PC-9 (cell line): ENCODE results near the gene AKAP12. TPM values are rescaled to one million over a fixed set of nuclear protein-coding genes. Genes with fewer than 3 reads are reported as not detected.

Experiments used
- BruUV-seq: library from RNA; stranded (reverse); fragments of 400-500 nt; replicated peaks from 2 replicates; lab custom pipeline; 2021; lab: Mats Ljungman, UMichigan
- CTCF ChIA-PET: fragments of 300-600 bp; sonication (Branson Sonifier 250); formaldehyde crosslinking; loops from one replicate; lab custom pipeline; 2022; ENCODE audit warnings: antibody characterized with exemption; lab: Charles Lee
- POLR2A ChIA-PET: fragments of 300-600 bp; sonication (Branson Sonifier 250); formaldehyde crosslinking; loops from one replicate; lab custom pipeline; 2022; ENCODE audit warnings: antibody characterized with exemption; ENCODE audit not compliant: unreplicated experiment; lab: Charles Lee
- DNase-seq, 2 experiments: peaks; one replicate each; pipeline versions ENCODE4 v3.0.0 to v3.0.0-alpha.2; 2015 to 2022; ENCODE audit warnings: mixed read lengths in 1 of 2
- H2AFZ ChIP-seq: fragments of 200-600 bp; sonication (generic); 2 replicates; pipeline ENCODE4 v1.8.1; 2017; ENCODE audit warnings: antibody characterized with exemption
- H3F3A ChIP-seq: fragments of 200-600 bp; sonication (generic); 2 replicates; pipeline ENCODE4 v1.8.1; 2017; ENCODE audit warnings: antibody characterized with exemption, mild to moderate bottlenecking, low read depth; ENCODE audit not compliant: insufficient read depth
- H3K27ac ChIP-seq: fragments of 200-600 bp; sonication (generic); 2 replicates; pipeline ENCODE4 v1.6.1; 2016; ENCODE audit warnings: mixed run types
- H3K27me3 ChIP-seq: fragments of 200-600 bp; sonication (generic); 2 replicates; pipeline ENCODE4 v1.6.1; 2016; ENCODE audit warnings: low read depth, mixed run types; ENCODE audit not compliant: insufficient read depth
- H3K36me3 ChIP-seq: fragments of 200-600 bp; sonication (generic); 2 replicates; pipeline ENCODE4 v1.6.1; 2016; ENCODE audit warnings: low read depth, mixed run types
- H3K4me1 ChIP-seq: fragments of 200-600 bp; sonication (generic); replicated peaks from 2 replicates; pipeline ENCODE4 v1.6.1; 2016; ENCODE audit warnings: mixed run types; ENCODE audit not compliant: insufficient read depth
- H3K4me2 ChIP-seq: fragments of 200-600 bp; sonication (generic); 2 replicates; pipeline ENCODE4 v1.6.1; 2017; ENCODE audit warnings: mixed run types
- H3K4me3 ChIP-seq: fragments of 200-600 bp; sonication (generic); 2 replicates; pipeline ENCODE4 v1.6.1; 2016; ENCODE audit warnings: mixed run types
- H3K79me2 ChIP-seq: fragments of 200-600 bp; sonication (generic); 2 replicates; pipeline ENCODE4 v1.6.1; 2017; ENCODE audit warnings: low read depth, mixed run types
- H3K9me2 ChIP-seq: fragments of 200-600 bp; sonication (generic); 2 replicates; pipeline ENCODE4 v1.8.1; 2017; ENCODE audit warnings: mild to moderate bottlenecking; ENCODE audit not compliant: insufficient read depth
- H3K9me3 ChIP-seq: fragments of 200-600 bp; sonication (generic); 2 replicates; pipeline ENCODE4 v1.8.1; 2016; ENCODE audit warnings: low read depth; ENCODE audit not compliant: insufficient read depth
- H4K20me1 ChIP-seq: fragments of 200-600 bp; sonication (generic); 2 replicates; pipeline ENCODE4 v1.8.1; 2017; ENCODE audit not compliant: insufficient read depth
- EZH2 ChIP-seq: fragments of 200-600 bp; sonication (generic); IDR thresholded peaks from 2 replicates; pipeline ENCODE4 v1.8.0; 2017; ENCODE audit warnings: antibody characterized with exemption, low read depth
- intact Hi-C: fragments of 100-400 bp; cut with micrococcal nuclease; formaldehyde crosslinking; loops from one replicate; pipeline ENCODE4 v1.10.0; 2022; ENCODE audit not compliant: unreplicated experiment
- total RNA-seq: library from RNA; stranded (reverse); gene quantifications from 2 replicates; pipeline ENCODE4 v1.2.3, GENCODE V29; 2021
- TF ChIP-seq, protein P1 (sequence below): fragments of 200-600 bp; sonication (generic); conservative IDR thresholded peaks from 2 replicates; pipeline ENCODE4 v1.6.1; 2017; ENCODE audit warnings: mixed run types, antibody characterized with exemption, mild to moderate bottlenecking, moderate library complexity

The AKAP12 gene
- total RNA-seq, 1 experiment from 2014 or later: 12.6 TPM

DNA sequence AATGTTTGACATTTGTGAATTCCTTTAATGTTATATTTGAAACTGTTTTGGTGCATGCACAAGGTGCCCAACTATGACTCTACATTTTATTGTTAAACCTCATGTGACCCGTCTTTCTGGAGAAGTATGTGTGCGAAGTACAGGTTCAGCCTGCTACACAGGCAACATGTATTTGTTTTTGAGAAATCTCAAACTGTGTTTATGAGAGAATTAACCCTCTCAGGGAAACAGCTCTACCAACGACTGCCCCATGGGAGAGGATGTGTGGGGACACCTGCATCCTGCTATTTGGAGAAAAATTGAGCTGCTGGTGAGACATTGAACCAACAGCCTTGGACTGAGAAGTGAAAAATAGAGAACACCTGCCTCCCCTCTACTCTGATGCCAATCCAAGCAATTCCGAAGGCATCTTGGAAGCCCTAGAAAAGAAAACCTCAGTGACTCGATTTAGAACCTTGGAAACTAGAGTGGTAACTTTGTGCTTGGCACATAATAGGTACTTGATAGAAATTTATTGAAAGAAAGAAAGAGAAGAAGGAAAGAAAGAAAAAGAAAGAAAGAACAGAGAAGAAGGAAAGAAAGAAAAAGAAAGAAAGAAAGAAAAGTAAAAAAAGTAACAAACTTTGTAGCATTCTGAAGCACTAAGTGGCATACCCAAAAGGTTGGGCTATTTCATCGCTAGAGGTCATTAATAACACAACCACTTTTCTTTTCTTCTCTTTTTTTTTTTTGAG is 2.9 kb upstream of the AKAP12 start:
- TF ChIP-seq, protein P1, sequence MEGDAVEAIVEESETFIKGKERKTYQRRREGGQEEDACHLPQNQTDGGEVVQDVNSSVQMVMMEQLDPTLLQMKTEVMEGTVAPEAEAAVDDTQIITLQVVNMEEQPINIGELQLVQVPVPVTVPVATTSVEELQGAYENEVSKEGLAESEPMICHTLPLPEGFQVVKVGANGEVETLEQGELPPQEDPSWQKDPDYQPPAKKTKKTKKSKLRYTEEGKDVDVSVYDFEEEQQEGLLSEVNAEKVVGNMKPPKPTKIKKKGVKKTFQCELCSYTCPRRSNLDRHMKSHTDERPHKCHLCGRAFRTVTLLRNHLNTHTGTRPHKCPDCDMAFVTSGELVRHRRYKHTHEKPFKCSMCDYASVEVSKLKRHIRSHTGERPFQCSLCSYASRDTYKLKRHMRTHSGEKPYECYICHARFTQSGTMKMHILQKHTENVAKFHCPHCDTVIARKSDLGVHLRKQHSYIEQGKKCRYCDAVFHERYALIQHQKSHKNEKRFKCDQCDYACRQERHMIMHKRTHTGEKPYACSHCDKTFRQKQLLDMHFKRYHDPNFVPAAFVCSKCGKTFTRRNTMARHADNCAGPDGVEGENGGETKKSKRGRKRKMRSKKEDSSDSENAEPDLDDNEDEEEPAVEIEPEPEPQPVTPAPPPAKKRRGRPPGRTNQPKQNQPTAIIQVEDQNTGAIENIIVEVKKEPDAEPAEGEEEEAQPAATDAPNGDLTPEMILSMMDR: no peak
- TF ChIP-seq EZH2: no peak
- BruUV-seq: no TSS peak
- no peaks in the 10 kb centered on the region for H3K9me2 ChIP-seq
- H3K4me2 ChIP-seq: no peak overlapping the region
- CTCF ChIA-PET: no interaction called here
- H3K79me2 ChIP-seq: peaks cover 11% of the 10 kb centered on the region
- POLR2A ChIA-PET: no interaction called here
- H3K27ac ChIP-seq: no peak overlapping the region
- H3K36me3 ChIP-seq: no peaks in the 10 kb centered on the region
- no peaks in the 10 kb centered on the region for H3K9me3 ChIP-seq
- 0 out of 2 replicates have a peak, but pooled peaks cover 2% of the 10 kb centered on the region for H4K20me1 ChIP-seq
- intact Hi-C loops: no loop called here
- H2AFZ ChIP-seq: no peak overlapping the region
- no peak for DNase-seq
- peaks cover 11% of the 10 kb centered on the region; the same call in 1 of the 2 replicates for H3F3A ChIP-seq
- H3K27me3 ChIP-seq: no peaks in the 10 kb centered on the region
- H3K4me3 ChIP-seq: no peak overlapping the region
- H3K4me1 ChIP-seq: peaks cover 7% of the 10 kb centered on the region; the same call in 1 of the 2 replicates

DNA sequence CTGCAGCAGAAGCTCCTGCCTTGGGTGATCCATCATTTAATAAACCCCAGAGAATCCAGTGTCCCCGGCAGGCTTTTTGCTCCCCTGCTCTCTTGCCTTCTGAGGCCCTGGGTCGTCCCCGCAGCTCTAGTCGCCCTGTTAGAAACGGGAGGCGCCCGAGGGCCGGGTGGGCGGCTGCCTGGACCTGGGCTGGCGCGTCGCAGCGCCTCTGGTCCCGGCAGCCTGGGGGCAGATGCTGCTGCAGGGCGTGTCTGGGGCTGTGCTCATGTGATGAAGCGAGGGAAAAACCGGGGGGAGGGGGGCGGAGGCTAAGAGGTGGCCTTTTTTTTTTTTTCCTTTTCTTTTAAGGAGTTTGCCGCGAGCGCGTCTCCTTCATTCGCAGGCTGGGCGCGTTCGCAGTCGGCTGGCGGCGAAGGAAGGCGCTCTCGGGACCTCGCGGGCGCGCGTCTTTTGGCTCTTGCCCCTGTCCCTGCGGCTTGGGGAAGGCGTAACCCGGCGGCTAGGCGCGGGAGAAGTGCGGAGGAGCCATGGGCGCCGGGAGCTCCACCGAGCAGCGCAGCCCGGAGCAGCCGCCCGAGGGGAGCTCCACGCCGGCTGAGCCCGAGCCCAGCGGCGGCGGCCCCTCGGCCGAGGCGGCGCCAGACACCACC is 394 bp downstream of the AKAP12 start:
- intact Hi-C loops: loop anchor here (10.0 kb wide), 1 partner anchor 85 kb away; no protein-coding TSS in a partner anchor
- H3F3A ChIP-seq: peaks cover 11% of the 10 kb centered on the region; the same call in 1 of the 2 replicates
- H3K9me2 ChIP-seq: no peaks in the 10 kb centered on the region
- H3K36me3 ChIP-seq: no peaks in the 10 kb centered on the region
- H3K4me3 ChIP-seq: peak overlapping the region; percentile 97
- CTCF ChIA-PET: interaction anchor here (0.7 kb wide), 1 partner anchor 148 kb away, joined by 6 read pairs; no protein-coding TSS in a partner anchor
- H3K9me3 ChIP-seq: no peaks in the 10 kb centered on the region
- H3K4me1 ChIP-seq: peaks cover 22% of the 10 kb centered on the region
- BruUV-seq: no TSS peak
- no peaks in the 10 kb centered on the region for H3K27me3 ChIP-seq
- peaks cover 36% of the 10 kb centered on the region for H3K79me2 ChIP-seq
- peak overlapping the region; percentile 81 for H3K4me2 ChIP-seq
- H3K27ac ChIP-seq: no peak overlapping the region
- H2AFZ ChIP-seq: peak overlapping the region; percentile 86
- no peak for TF ChIP-seq EZH2
- TF ChIP-seq, protein P1: no peak
- DNase-seq: peak; percentile 45 to 54
- POLR2A ChIA-PET: no interaction called here
- 0 out of 2 replicates have a peak, but pooled peaks cover 5% of the 10 kb centered on the region for H4K20me1 ChIP-seq

DNA sequence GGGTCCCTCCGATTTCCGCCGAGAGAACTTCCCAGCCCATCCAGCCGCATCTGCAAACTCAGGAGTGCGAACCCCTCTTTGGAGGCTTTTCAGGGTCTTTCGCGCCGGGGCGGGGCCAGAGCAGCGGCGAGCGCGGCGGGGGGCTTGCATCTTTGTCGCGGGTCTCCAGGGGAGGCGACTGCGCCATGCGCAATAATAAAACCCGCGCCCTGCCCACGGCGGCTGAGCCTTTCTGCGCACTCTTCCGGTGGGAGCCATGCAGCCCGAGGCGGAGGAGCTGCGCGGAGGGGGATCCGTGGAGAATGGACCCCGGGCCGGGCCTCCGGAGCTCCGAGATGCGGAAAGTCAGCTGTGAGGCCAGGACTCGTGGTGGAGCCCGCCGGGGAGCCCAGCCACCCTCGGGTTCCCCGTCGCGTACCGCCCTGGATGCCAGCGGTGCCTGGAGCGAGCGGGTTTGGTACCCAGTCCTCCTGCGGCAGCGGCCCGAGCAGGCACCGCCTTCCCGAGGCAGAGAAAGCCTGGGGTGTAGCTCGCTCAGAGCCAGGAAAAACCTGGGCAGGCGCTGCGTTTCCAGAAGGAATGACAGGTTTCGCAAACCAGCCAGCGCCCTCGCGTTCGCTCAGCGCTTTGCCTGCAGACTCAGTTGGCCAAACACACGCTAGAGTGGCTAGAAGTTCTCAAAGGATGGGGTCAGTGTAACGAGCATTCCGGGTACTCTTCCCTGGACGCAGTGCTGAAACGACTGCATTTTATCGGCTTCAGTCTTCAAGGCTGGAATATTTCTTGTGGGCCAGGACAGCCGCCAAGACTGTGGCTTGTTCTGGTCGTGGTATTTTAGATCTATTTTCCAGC is 1.2 kb downstream of the AKAP12 start:
- POLR2A ChIA-PET: no interaction called here
- peak; percentile 31 to 48 for DNase-seq

More for the DNA sequence above, 1.2 kb downstream of the AKAP12 start:
- intact Hi-C loops: loop anchor here (10.0 kb wide), 1 partner anchor 84 kb away; no protein-coding TSS in a partner anchor
- TF ChIP-seq EZH2: no peak
- TF ChIP-seq, protein P1: no peak
- Histone ChIP-seq H3F3A (peaks cover 11% of the 10 kb centered on the region; the same call in 1 of the 2 replicates), H4K20me1 (0 out of 2 replicates have a peak, but pooled peaks cover 5% of the 10 kb centered on the region), H3K9me2 (no peaks in the 10 kb centered on the region), H3K4me1 (peaks cover 22% of the 10 kb centered on the region), H3K4me2 (peak overlapping the region; percentile 81), H2AFZ (peak overlapping the region; percentile 86), H3K9me3 (no peaks in the 10 kb centered on the region), H3K4me3 (peak overlapping the region; percentile 97), H3K27me3 (no peaks in the 10 kb centered on the region), H3K27ac (peak overlapping the region; percentile 0; the same call in 1 of the 2 replicates), H3K79me2 (peaks cover 41% of the 10 kb centered on the region), H3K36me3 (no peaks in the 10 kb centered on the region)
- TSS peak; percentile 36 for BruUV-seq
- CTCF ChIA-PET: interaction anchor here (0.7 kb wide), 1 partner anchor 149 kb away, joined by 6 read pairs; no protein-coding TSS in a partner anchor
